ENCODE data around the gene THYN1. TPM values are rescaled to one million over a fixed set of nuclear protein-coding genes. Genes with fewer than 3 reads are reported as not detected.

The THYN1 gene
- total and polyA plus RNA-seq, 2 of the 13 experiments (the other 11 are each of a cell fraction or from before 2014, with no cell fraction given) = 36.1 to 87.6 TPM

GRCh38 chr11:134293119-134294113 is 40.3 kb upstream of the THYN1 start (continued):
- TF ChIP-seq ZNF407 (CRISPR knock-in tag; IDR thresholded peaks at IDR 0.05; ENCODE audit: not compliant biosample characterization) = no peak
- TF ChIP-seq FOXC1 (CRISPR knock-in tag; IDR thresholded peaks at IDR 0.05; ENCODE audit: borderline replicate concordance) = no peak
- TF ChIP-seq GTF2F1 (IDR thresholded peaks at IDR 0.05; ENCODE audit: low read length) = no peak
- TF ChIP-seq SCMH1 (CRISPR knock-in tag; IDR thresholded peaks at IDR 0.05; ENCODE audit: borderline replicate concordance) = no peak
